IPS-NIHi11 (cell line): ENCODE results near the gene SSBP2.

Experiments used
- DNase-seq: peaks from one replicate; pipeline ENCODE4 v3.0.0; 2012; ENCODE audit warnings: mixed read lengths, low spot score

SSBP2 gene

DNA sequence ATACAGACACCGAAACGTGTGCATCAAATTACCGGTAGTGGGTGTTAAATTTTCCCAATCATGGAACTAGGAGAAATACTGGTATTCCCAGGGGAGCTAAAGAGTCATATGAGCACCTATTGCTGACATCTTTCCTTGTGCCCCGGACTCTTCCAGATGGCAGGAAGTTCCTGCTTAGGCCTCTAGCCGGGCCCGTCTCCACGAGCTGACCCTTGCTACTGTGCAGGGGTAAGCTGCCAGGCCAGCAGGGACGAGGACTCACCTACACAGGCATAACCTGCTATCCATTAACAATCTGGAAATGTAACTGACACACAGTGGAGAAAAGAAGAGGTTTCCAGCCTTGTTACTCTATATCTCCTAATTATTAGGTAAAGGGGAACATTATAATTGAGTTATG lies 16.2 kb upstream of the SSBP2 start:
- DNase-seq: no peak

DNA sequence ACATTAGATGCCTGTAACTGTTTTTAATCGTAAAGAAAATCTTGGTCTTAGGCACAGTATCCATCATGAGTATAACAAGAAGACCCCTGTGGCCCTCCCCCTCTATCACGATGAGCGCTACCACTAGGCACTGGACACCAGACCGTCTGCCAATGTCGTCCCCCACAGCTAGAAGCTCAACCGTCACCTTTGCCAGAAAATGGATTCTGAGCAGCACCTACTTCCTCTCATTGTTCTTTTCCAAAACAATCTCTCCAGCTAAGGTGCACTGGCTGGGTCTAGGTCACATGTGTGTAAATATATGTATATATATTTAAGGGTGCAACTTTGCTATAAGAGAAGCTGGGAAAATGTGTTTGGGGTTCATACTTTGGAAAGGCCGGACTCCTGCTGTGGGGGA lies 15.7 kb upstream of the SSBP2 start:
- DNase-seq: no peak

GRCh38 chr5:81763294-81763928 lies 12.5 kb upstream of the SSBP2 start:
- no peak for DNase-seq

GRCh38 chr5:81762853-81763252 lies 12.0 kb upstream of the SSBP2 start:
- no peak for DNase-seq

- DNase-seq: no peak
Observed at GRCh38 chr5:81762401-81762800, 11.5 kb upstream of the SSBP2 start.

GRCh38 chr5:81761970-81762369 lies 11.1 kb upstream of the SSBP2 start:
- no peak for DNase-seq

- no peak for DNase-seq
Observed at GRCh38 chr5:81761270-81761669, 10.4 kb upstream of the SSBP2 start.

DNA sequence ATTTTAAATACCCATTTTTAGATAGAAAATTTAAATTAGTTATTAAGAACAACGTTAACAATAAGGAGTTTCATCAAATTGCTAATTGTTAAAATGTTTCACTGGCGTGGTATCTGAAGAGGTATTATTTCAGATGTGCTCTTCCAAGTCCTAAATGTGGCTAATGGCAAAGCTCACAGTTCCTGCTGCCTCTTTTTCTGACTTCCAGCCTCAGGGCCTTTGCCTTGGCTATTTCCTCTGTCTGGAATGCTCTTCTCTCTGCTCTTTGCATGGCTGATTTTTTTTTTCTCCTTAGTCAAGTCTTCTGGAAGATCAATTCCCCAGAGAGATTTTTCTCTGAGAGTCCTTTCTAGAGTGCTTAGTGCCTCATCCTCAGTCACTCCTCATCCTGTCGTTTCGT lies 9.6 kb upstream of the SSBP2 start:
- DNase-seq: no peak

- no peak for DNase-seq
Observed at GRCh38 chr5:81759632-81760005, 8.7 kb upstream of the SSBP2 start.

- DNase-seq: no peak
Observed at GRCh38 chr5:81757404-81757803, 6.5 kb upstream of the SSBP2 start.

GRCh38 chr5:81756016-81756415 lies 5.1 kb upstream of the SSBP2 start:
- DNase-seq: no peak

- peak; percentile 68 for DNase-seq
Observed at GRCh38 chr5:81755320-81755719, 4.4 kb upstream of the SSBP2 start.

GRCh38 chr5:81754621-81755020 lies 3.7 kb upstream of the SSBP2 start:
- DNase-seq: no peak

GRCh38 chr5:81753429-81753828 lies 2.5 kb upstream of the SSBP2 start:
- DNase-seq: no peak

DNA sequence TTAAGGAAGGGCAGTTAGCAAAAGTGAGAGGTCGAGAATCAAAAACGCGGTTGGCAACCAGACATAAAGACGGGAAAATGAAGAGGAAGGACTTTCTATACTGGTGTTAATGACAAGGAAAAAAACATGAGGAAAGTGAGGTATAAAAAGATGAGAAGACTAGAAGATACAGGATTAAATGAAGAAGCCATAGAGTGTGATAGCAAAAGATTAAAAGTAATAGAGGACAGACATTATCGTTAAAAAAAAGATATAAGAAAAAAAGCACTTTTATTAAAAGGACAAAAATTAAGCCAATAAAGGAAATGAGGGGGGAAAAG lies 1.7 kb upstream of the SSBP2 start:
- no peak for DNase-seq

- no peak for DNase-seq
Observed at GRCh38 chr5:81751836-81752643, 1.1 kb upstream of the SSBP2 start.

DNA sequence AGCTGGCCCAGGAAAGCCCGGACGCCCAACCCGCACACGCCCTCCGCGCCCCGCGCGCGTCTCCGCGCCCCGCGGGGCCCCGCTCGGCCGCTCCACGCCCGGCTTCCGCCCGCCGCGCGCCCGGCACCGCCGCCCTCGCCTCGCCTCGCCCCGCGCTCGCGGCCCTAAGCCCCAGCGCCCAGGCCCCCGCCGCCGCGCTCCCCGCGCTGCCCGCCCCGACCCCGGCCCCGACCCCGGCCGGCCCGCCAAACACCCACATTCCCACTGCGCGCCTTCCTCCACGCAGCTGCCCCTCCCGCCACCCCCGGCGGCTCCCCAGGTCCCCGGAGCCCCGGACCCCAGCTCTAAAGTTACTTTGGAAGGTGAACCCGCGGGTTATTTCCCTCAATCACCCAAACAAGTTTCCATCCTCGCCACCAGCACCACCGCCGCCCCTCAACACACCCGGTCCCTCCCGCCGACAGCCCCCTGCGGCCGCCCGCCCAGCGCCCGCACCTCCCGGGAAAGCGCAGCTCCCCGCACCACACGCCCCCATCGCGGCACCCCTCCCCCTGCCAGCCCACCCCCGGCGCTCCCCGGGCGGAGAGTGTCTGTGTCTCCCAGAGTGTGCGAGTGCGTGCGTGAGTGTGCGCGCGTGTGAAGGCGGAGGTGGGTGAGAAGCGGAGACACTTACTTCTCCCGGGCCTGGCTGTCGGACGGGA lies 439 bp downstream of the SSBP2 start:
- DNase-seq: peak; percentile 59

DNA sequence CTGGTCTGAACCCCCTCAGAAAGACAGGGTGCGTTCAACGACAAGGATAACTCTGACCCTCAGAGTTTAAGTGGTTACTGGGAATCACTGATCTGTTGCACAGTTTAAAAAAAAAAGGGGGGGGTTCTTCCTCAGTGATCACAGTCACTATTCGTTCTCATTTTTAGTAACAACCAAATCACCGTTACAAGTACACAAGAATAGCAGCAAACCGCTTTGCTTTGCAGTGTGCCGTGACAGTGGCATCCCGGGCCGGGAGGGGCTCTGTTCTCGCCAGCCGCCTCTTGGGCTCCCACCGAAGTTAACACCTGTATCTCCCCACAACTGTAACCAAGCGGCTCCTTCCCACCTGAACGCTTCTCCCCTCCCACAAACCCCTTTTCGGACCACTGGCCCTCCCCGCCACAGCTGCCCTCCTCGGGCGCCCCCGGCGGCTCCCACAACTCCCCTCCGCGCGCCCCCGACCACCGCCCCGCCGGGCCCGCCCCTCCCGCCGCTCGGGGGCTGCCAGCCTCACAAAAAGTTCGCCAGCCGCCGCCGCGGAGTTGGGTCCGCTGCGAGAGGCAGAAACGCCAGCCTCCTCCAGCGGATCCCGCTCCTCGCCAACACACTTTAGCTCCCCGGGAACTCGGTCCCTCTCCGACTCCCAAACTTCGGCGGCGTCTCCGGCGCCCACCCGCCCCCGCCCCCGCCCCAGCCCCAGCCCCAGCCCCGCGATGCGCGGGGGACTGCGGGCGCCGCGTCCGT lies 1.2 kb downstream of the SSBP2 start:
- peak; percentile 51 for DNase-seq

GRCh38 chr5:81749192-81749560 lies 1.7 kb downstream of the SSBP2 start:
- DNase-seq: no peak

- DNase-seq: no peak
Observed at GRCh38 chr5:81748556-81748955, 2.3 kb downstream of the SSBP2 start.

DNA sequence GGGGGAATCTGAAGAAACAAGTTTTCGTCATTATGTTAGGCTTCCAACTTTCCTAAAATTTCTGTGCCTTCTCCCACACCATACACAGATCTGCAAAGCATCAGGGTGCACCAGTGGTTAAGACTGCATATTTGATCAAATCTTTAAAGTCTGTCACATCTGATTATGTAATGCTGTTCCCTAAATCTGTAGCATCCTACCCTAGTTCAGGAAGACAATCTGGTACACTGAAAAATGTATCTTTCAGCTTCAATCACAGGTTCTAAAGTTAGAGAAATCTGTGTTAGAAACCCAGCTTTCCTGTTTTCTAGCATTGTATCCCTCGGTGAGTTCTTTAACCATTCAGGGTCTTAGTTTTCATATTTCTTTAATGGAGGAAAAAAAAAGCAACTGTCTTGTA lies 3.9 kb downstream of the SSBP2 start:
- DNase-seq: no peak

DNA sequence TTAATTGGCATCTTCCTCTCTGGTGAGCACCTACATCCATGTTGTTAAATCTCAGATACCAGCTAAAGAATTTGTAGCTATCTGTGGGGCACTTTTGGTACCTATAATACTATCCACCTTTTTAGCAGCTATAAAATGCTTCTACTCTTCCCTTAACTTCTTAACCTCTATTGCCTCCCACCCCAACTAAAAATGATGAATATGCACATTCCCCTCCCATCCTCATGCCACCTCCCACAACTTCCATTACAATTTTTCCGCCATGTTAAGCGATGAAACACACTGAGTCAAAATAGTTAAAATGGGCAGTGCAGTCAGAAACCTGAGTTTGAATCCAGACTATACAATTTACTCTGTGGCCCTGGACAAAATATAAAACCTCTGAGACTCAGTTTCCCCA lies 10.1 kb downstream of the SSBP2 start:
- DNase-seq: no peak

GRCh38 chr5:81739291-81739690 lies 11.6 kb downstream of the SSBP2 start:
- no peak for DNase-seq
